ENCODE results near the gene LYSMD4. TPM values are rescaled to one million over a fixed set of nuclear protein-coding genes. Genes with fewer than 3 reads are reported as not detected.

Gene LYSMD4
- total and polyA plus RNA-seq, 2 of the 8 experiments (the other 6 are each of a cell fraction or from before 2014, with no cell fraction given): 7.5 to 17.5 TPM

DNA sequence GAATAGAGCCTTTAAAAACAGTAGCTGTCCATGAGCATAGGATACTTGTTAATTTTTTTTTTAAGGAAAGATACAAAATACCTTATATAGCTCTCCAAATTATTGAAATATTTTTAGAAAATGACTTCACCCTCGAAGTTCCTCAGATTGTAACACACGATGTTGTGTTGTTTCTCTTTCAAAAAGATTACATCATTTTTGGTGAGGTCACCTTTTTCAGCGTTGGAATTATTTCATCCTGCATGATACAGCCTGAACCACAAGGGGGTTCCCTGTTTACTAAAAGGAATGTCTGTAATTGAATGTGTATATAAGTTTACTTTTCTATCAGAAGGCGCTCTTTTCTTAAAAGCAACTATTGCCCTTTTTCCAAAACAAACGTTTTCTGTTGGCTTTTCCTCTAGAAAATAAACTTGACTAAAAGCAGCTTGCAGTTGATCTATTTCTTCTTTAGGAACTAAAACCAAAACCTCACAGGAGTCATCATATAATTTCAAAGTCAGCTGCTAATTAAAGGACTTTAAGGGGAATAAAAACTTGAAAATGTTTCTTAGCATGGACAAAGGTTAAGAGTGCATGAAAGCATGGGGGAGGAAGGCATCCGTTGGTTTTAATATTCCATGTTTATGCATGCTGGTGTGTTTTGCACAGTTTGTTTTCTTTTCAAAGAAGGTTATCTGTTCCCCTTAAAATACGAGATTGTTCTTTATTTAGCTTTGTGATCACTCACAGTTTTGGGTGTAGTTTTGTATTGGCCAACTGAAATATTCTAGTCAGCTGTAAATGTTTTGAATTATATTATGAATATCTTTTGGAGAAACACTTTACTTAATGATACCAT is 29.4 kb downstream of the LYSMD4 start (continued):
- TF ChIP-seq RNF2 (IDR thresholded peaks at IDR 0.05; ENCODE audit: borderline replicate concordance, low read depth, low read length, missing control alignments, poor library complexity, severe bottlenecking) (no peak), RBBP5 (IDR thresholded peaks at IDR 0.05; ENCODE audit: borderline replicate concordance, low read depth, low read length) (no peak), POLR2AphosphoS5 (IDR thresholded peaks at IDR 0.05; ENCODE audit: low read depth, low read length) (no peak), CEBPB (IDR thresholded peaks at IDR 0.05; ENCODE audit: low read depth, low read length) (peak; percentile 54; the same call in 1 of the 2 replicates), SP4 (IDR thresholded peaks at IDR 0.05; ENCODE audit: low read length) (no peak), CBX5 (IDR thresholded peaks at IDR 0.05; ENCODE audit: low read depth, low read length) (no peak), TBP (IDR thresholded peaks at IDR 0.05; ENCODE audit: low read depth, low read length) (no peak), ZNF274 (IDR thresholded peaks at IDR 0.05; ENCODE audit: borderline replicate concordance, extremely low read depth, low read length) (no peak), EZH2 (IDR thresholded peaks at IDR 0.05; ENCODE audit: low read depth, low read length, severe bottlenecking) (no peak), CREB1 (IDR thresholded peaks at IDR 0.05) (no peak), YY1 (IDR thresholded peaks at IDR 0.05; ENCODE audit: low read depth, low read length) (no peak), EGR1 (IDR thresholded peaks at IDR 0.05; ENCODE audit: borderline replicate concordance, low read depth, low read length) (no peak), SP1 (IDR thresholded peaks at IDR 0.05; ENCODE audit: low read depth, low read length) (no peak), GTF2F1 (IDR thresholded peaks at IDR 0.05; ENCODE audit: borderline replicate concordance, low read depth, low read length) (no peak), CHD1 (IDR thresholded peaks at IDR 0.05; ENCODE audit: low read depth, low read length) (no peak), CTBP2 (IDR thresholded peaks at IDR 0.05; ENCODE audit: borderline replicate concordance, insufficient read depth, insufficient read length, low read length) (no peak), KDM4A (IDR thresholded peaks at IDR 0.05; ENCODE audit: low read depth, low read length, severe bottlenecking) (no peak), NRF1 (IDR thresholded peaks at IDR 0.05; ENCODE audit: low read depth, low read length) (no peak), JUND (IDR thresholded peaks at IDR 0.05; ENCODE audit: low read length) (peak; percentile 81), TCF12 (IDR thresholded peaks at IDR 0.05; ENCODE audit: low read depth, low read length) (no peak), E2F6 (IDR thresholded peaks at IDR 0.05) (no peak), JUN (IDR thresholded peaks at IDR 0.05; ENCODE audit: low read depth, low read length) (peak; percentile 90)
- TF ChIP-seq, protein P1, sequence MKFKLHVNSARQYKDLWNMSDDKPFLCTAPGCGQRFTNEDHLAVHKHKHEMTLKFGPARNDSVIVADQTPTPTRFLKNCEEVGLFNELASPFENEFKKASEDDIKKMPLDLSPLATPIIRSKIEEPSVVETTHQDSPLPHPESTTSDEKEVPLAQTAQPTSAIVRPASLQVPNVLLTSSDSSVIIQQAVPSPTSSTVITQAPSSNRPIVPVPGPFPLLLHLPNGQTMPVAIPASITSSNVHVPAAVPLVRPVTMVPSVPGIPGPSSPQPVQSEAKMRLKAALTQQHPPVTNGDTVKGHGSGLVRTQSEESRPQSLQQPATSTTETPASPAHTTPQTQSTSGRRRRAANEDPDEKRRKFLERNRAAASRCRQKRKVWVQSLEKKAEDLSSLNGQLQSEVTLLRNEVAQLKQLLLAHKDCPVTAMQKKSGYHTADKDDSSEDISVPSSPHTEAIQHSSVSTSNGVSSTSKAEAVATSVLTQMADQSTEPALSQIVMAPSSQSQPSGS (IDR thresholded peaks at IDR 0.05; ENCODE audit: low read length): peak; percentile 98

All from H1 (cell line).